Measurements from ENCODE around the gene MRPL21. TPM values are rescaled to one million over a fixed set of nuclear protein-coding genes. Genes with fewer than 3 reads are reported as not detected.
A peak's percentile ranks its signal among the peaks of the same experiment; 100 is the strongest.
"Not testable (repeated sequence)": the region's sequence is repeated elsewhere in the genome, so short reads cannot be mapped to it uniquely, and the experiment has no call there.

MRPL21 gene
- total and polyA plus RNA-seq, 8 donors = 32.4 to 67.2 (median 58.3) TPM

DNA sequence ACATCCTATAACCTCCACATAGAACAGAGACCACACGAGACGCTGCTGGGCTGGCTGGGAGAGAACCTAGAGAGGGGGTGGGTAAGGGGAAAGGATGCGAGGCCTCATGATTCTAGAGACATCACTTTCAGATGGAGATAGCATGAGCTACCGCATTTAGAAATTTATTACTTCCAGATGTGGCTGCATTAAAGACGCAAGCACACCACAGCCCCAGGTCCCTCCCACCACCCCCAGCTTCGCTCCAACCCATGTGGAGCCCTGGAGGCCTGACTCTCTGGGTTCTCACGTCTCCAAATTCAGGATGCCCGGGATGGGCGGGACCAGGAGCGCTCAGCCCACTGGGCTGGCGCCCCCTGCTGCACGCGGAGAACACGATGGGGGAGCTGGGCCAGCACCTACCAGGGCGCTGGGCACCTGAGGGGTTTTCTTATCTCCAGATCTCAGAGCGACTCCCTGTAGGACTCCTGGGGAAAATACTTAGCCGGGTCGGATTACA is 13.6 kb downstream of the MRPL21 start:
- Histone ChIP-seq H3K9me3 (no peaks in the 10 kb centered on the region), H3K36me3 (peaks cover 0 to 52% of the 10 kb centered on the region in 2 donors), H3K27me3 (no peaks in the 10 kb centered on the region), H3K4me3 (no peak overlapping the region), H3K4me1 (no peaks in the 10 kb centered on the region), H3K27ac (no peak overlapping the region)
- ATAC-seq (peak; percentile 69), DNase-seq (peak in 2 of 4 donors; percentile 3 to 29)
- TF ChIP-seq, protein P1, sequence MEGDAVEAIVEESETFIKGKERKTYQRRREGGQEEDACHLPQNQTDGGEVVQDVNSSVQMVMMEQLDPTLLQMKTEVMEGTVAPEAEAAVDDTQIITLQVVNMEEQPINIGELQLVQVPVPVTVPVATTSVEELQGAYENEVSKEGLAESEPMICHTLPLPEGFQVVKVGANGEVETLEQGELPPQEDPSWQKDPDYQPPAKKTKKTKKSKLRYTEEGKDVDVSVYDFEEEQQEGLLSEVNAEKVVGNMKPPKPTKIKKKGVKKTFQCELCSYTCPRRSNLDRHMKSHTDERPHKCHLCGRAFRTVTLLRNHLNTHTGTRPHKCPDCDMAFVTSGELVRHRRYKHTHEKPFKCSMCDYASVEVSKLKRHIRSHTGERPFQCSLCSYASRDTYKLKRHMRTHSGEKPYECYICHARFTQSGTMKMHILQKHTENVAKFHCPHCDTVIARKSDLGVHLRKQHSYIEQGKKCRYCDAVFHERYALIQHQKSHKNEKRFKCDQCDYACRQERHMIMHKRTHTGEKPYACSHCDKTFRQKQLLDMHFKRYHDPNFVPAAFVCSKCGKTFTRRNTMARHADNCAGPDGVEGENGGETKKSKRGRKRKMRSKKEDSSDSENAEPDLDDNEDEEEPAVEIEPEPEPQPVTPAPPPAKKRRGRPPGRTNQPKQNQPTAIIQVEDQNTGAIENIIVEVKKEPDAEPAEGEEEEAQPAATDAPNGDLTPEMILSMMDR (IDR thresholded peaks at IDR 0.05) = no peak
- intact Hi-C loops (cut with DNase I) = no loop called here

DNA sequence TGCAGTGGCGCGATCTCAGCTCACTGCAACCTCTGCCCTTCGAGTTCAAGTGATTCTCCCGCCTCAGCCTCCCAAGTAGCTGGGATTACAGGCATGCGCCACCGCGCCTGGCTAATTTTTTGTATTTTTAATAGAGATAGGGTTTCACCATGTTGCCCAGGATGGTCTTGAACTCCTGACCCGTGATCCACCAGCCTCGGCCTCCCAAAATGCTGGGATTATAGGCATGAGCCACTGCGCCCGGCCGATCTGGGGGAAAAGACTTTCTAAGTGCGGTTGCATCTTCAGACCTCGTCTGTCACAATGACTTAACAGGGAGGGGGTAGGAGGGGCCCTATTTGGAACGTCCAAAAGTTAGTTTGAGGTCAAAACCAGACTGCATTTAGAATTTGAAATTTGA is 18.8 kb downstream of the MRPL21 start:
- H3K27ac ChIP-seq; ATAC-seq; H3K36me3 ChIP-seq; H3K9me3 ChIP-seq; H3K4me3 ChIP-seq; H3K4me1 ChIP-seq; H3K27me3 ChIP-seq; DNase-seq; intact Hi-C loops (cut with DNase I): not testable (repeated sequence)

DNA sequence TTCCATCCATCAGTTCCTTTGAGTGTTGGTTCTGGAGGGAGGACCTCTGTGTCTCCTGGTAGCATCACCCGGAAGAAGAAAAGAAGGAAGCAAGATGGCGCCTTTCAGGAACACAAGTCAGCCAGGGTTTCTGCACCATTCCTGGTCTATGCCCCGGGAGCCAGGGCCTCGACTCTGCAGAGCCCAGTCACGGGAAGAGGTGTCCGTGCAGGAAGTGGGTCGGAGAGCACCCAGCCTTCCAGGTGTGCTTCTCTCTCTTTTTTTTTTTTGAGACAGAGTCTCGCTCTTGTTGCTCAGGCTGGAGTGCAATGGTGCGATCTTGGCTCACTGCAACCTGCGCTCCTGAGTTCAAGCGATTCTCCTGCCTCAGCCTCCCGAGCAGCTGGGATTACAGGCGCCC is 21.2 kb downstream of the MRPL21 start:
- no peaks in the 10 kb centered on the region for H3K27me3 ChIP-seq
- no peak overlapping the region for H3K27ac ChIP-seq
- TF ChIP-seq, protein P1 (IDR thresholded peaks at IDR 0.05) = no peak
- no peaks in the 10 kb centered on the region for H3K9me3 ChIP-seq
- no peak overlapping the region for H3K4me3 ChIP-seq
- DNase-seq (peak in 1 of 4 donors; percentile 20), ATAC-seq (no peak)
- no peaks in the 10 kb centered on the region for H3K36me3 ChIP-seq
- no peaks in the 10 kb centered on the region for H3K4me1 ChIP-seq
- intact Hi-C loops (cut with DNase I) = no loop called here

DNA sequence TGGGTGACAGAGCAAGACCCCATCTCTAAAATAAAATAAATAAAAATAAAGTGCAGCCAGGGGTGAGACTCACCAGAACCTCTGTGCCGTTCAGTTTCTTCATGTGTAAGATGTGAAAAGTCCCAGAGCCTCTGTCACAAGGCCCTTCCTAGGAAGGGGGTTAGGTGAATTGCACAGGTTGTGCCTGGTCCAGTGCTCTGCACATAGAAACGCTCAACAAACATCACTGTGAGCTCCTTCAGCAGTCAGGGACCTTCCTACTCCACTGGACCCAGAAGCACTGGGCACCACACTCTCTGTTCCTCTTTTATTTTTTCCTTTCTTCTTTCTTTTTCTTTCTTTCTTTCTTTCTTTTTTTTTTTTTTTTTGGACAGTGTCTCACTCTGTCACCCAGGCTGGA is 22.3 kb downstream of the MRPL21 start:
- Histone ChIP-seq H3K36me3 (no peaks in the 10 kb centered on the region), H3K27me3 (no peaks in the 10 kb centered on the region), H3K27ac (no peak overlapping the region), H3K9me3 (no peaks in the 10 kb centered on the region), H3K4me3 (no peak overlapping the region), H3K4me1 (no peaks in the 10 kb centered on the region)
- ATAC-seq (no peak), DNase-seq (no peak)
- intact Hi-C loops (cut with DNase I) = no loop called here
- TF ChIP-seq, protein P1 (IDR thresholded peaks at IDR 0.05) = no peak

DNA sequence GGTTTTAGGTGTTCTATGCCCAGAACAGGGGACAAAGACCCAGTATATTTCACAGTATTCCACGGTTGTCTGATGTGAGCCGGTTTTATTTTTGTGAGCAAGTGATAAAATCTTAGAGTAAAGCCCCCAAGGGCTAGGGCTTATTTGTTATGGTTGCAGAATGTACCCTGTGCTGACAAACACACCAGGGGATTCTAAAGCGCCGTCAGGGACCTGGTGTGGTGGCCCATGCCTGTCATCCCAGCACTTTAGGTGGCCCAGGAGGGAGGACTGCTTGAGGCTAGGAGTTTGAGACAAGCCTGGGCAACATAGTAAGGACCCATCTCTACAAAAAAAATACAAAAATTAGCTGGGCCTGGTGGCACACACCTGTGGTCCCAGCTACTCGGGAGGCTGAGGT is 22.8 kb downstream of the MRPL21 start:
- intact Hi-C loops (cut with DNase I) = no loop called here
- TF ChIP-seq, protein P1 (IDR thresholded peaks at IDR 0.05) = no peak
- H3K4me3 ChIP-seq = no peak overlapping the region

DNA sequence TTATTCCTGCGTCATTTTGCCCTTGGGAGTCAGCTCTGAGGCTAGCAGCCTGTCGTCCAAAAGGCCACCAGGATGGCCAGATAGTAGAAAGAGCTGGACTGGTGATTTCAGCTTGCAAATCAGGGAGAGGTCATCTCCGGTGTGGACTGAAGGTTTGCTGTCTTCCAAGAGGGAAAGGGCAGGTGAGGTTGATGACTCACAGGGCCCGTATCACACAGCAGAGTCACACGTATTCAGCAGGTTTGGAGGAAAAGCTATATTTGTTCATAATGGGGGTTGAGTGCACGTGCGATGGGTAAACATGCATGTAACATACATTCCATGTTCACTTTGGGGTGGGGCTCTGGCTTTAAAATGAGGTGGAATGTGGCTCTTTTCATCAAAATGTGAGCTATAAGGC is 25.6 kb downstream of the MRPL21 start:
- no peaks in the 10 kb centered on the region for H3K4me1 ChIP-seq
- ATAC-seq (no peak), DNase-seq (no peak)
- TF ChIP-seq, protein P1 (IDR thresholded peaks at IDR 0.05) = no peak
- intact Hi-C loops (cut with DNase I) = no loop called here
- no peaks in the 10 kb centered on the region for H3K36me3 ChIP-seq
- H3K4me3 ChIP-seq = no peak overlapping the region
- no peaks in the 10 kb centered on the region for H3K27me3 ChIP-seq
- no peaks in the 10 kb centered on the region for H3K9me3 ChIP-seq
- no peak overlapping the region for H3K27ac ChIP-seq

More for the DNA sequence above, 22.8 kb downstream of the MRPL21 start:
- ATAC-seq (no peak), DNase-seq (peak in 1 of 4 donors; percentile 2)
- H3K4me1 ChIP-seq = no peaks in the 10 kb centered on the region
- H3K27ac ChIP-seq = no peak overlapping the region
- H3K36me3 ChIP-seq = no peaks in the 10 kb centered on the region
- H3K9me3 ChIP-seq = no peaks in the 10 kb centered on the region
- H3K27me3 ChIP-seq = no peaks in the 10 kb centered on the region
